Nephron (organoid): ENCODE data around the gene FKBP2.
A peak's percentile ranks its signal among the peaks of the same experiment; 100 is the strongest.

Experiments used
- H3K27ac Mint-ChIP-seq, 3 experiments: 2 replicates each; pipeline ENCODE4 v1.8.0; 2020; ENCODE audit warnings: mixed read lengths in 3 of 3, mild to moderate bottlenecking in 2 of 3, moderate library complexity in 1 of 3
- H3K27me3 Mint-ChIP-seq: 2 replicates; pipeline ENCODE4 v1.8.0; 2021; ENCODE audit warnings: low read depth, mild to moderate bottlenecking, moderate library complexity, mixed read lengths
- H3K36me3 Mint-ChIP-seq: 2 replicates; pipeline ENCODE4 v1.8.0; 2020; ENCODE audit warnings: low read depth, mixed read lengths
- H3K4me1 Mint-ChIP-seq: 2 replicates; pipeline ENCODE4 v1.8.0; 2020; ENCODE audit warnings: mixed read lengths
- H3K4me3 Mint-ChIP-seq, 3 experiments: 2 replicates each; pipeline ENCODE4 v1.8.0; 2020; ENCODE audit warnings: mild to moderate bottlenecking in 3 of 3, mixed read lengths in 3 of 3, moderate library complexity in 2 of 3
- H3K9me3 Mint-ChIP-seq: 2 replicates; pipeline ENCODE4 v1.8.0; 2020; ENCODE audit warnings: mixed read lengths
- CTCF ChIP-seq, 3 experiments: fragments of 200-600 bp; sonication (generic); IDR thresholded peaks; one replicate each; pipeline ENCODE4 v1.5.0; 2021; ENCODE audit warnings: antibody characterized with exemption in 3 of 3; ENCODE audit not compliant: unreplicated experiment in 3 of 3

The FKBP2 gene

GRCh38 chr11:64207256-64208085, 33.4 kb upstream of the FKBP2 start:
- H3K4me3 Mint-ChIP-seq = peak overlapping the region in 1 of 3 experiments; percentile 35
- H3K27me3 Mint-ChIP-seq = no peaks in the 10 kb centered on the region
- H3K36me3 Mint-ChIP-seq = peaks cover 23% of the 10 kb centered on the region
- no peak for TF ChIP-seq CTCF (IDR thresholded peaks at IDR 0.05; ENCODE audit: unreplicated experiment in 3 of 3)
- no peaks in the 10 kb centered on the region for H3K9me3 Mint-ChIP-seq
- H3K4me1 Mint-ChIP-seq = peaks cover 24% of the 10 kb centered on the region
- H3K27ac Mint-ChIP-seq = peak overlapping the region; percentile 84 to 92 (median 88)

GRCh38 chr11:64208086-64208795, 32.7 kb upstream of the FKBP2 start:
- Mint-ChIP-seq H3K9me3 (no peaks in the 10 kb centered on the region), H3K27ac (peak overlapping the region in 2 of 3 experiments; percentile 84 to 88), H3K36me3 (peaks cover 15% of the 10 kb centered on the region), H3K27me3 (no peaks in the 10 kb centered on the region), H3K4me1 (peaks cover 22% of the 10 kb centered on the region), H3K4me3 (no peak overlapping the region)
- no peak for TF ChIP-seq CTCF (IDR thresholded peaks at IDR 0.05; ENCODE audit: unreplicated experiment in 3 of 3)

- Mint-ChIP-seq H3K4me3 (no peak overlapping the region), H3K27ac (peak overlapping the region in 2 of 3 experiments; percentile 39 to 57), H3K9me3 (no peaks in the 10 kb centered on the region), H3K4me1 (peaks cover 15% of the 10 kb centered on the region), H3K36me3 (peaks cover 9% of the 10 kb centered on the region), H3K27me3 (no peaks in the 10 kb centered on the region)
- no peak for TF ChIP-seq CTCF (IDR thresholded peaks at IDR 0.05; ENCODE audit: unreplicated experiment in 3 of 3)
Measured at GRCh38 chr11:64208796-64209562, 31.9 kb upstream of the FKBP2 start.

GRCh38 chr11:64209563-64209843, 31.4 kb upstream of the FKBP2 start:
- peaks cover 3% of the 10 kb centered on the region for H3K36me3 Mint-ChIP-seq
- no peak for TF ChIP-seq CTCF (IDR thresholded peaks at IDR 0.05; ENCODE audit: unreplicated experiment in 3 of 3)
- no peak overlapping the region for H3K4me3 Mint-ChIP-seq
- H3K27ac Mint-ChIP-seq = no peak overlapping the region
- H3K27me3 Mint-ChIP-seq = no peaks in the 10 kb centered on the region
- H3K4me1 Mint-ChIP-seq = peaks cover 9% of the 10 kb centered on the region
- H3K9me3 Mint-ChIP-seq = no peaks in the 10 kb centered on the region

- Mint-ChIP-seq H3K9me3 (no peaks in the 10 kb centered on the region), H3K36me3 (no peaks in the 10 kb centered on the region), H3K27me3 (no peaks in the 10 kb centered on the region), H3K4me3 (no peak overlapping the region), H3K27ac (no peak overlapping the region), H3K4me1 (peaks cover 5% of the 10 kb centered on the region)
- no peak for TF ChIP-seq CTCF (IDR thresholded peaks at IDR 0.05; ENCODE audit: unreplicated experiment in 3 of 3)
Measured at GRCh38 chr11:64210301-64211020, 30.4 kb upstream of the FKBP2 start.
